HG03442 (cell line): ENCODE results near the gene SPDL1.
"Not testable (repeated sequence)": the region's sequence is repeated elsewhere in the genome, so short reads cannot be mapped to it uniquely, and the experiment has no call there.

Experiments
- ATAC-seq: cut with Tn5 transposase; IDR thresholded peaks from one replicate; pipeline ENCODE4 v1.9.1; 2021; ENCODE audit warnings: mild to moderate bottlenecking, moderate library complexity; ENCODE audit not compliant: unreplicated experiment

SPDL1 gene

GRCh38 chr5:169571355-169571754 lies 12.2 kb upstream of the SPDL1 start:
- no peak for ATAC-seq

DNA sequence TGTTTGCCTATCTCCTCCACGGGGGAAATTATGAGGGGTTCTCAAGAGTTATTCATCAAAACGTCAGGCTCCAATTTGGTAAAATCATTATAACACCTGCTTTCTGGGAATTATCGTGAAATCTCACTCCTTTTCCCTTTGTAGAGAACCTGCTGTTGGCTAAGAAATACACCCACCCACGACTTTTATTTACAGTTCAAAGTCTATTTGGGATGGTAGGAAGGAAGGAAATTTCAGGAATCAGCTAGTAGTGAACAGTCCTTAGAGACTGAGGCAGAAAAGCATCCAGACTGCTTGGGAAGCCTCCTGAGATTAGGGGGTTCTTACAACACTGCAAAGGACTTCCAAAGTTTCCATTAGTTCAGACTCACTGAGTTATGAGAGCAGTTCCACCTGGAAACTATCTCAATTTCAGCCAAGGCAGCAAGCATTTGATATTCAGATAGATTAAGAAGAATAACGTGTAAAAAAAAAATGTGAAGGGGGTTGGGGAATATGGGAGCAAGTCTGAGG lies 9.4 kb upstream of the SPDL1 start:
- ATAC-seq: no peak

- no peak for ATAC-seq
Observed at GRCh38 chr5:169576181-169576598, 7.4 kb upstream of the SPDL1 start.

DNA sequence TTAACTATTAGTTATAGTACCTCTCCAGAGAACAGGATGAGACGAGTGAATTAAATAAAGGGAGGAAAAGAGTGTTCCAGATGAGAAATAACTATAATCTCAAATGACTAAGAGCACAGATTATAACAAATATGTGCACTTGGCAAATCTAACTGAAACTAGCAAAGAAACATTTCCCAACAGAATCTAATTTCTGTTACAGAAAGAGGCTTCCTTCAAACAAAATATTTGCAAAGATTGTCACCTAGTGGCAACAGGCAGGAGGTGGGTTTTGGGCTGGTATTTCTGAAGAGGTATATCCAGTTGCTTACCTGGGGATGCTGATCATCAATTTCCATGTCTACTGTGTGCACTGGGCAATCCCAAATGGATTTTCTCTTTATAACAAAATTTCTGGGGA lies 5.6 kb upstream of the SPDL1 start:
- ATAC-seq: no peak

DNA sequence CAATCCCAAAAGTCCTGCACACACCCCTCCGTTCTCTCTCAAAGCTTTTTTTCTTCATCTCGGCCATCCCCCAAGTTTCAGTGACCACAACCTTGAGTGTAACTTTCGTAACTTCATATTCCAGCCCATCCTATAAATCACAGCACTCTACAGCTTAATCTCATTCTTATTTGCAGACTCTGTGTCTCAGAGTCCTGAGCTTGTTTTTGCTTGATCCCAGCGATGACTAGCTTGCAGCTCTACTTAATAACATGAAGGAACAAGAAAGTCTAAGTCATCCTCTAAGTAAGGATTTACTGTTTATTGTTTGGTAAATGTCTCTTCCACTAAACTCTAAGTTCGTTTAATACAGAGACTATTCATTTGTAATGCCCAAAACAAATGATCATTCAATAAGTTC lies 2.6 kb upstream of the SPDL1 start:
- no peak for ATAC-seq

DNA sequence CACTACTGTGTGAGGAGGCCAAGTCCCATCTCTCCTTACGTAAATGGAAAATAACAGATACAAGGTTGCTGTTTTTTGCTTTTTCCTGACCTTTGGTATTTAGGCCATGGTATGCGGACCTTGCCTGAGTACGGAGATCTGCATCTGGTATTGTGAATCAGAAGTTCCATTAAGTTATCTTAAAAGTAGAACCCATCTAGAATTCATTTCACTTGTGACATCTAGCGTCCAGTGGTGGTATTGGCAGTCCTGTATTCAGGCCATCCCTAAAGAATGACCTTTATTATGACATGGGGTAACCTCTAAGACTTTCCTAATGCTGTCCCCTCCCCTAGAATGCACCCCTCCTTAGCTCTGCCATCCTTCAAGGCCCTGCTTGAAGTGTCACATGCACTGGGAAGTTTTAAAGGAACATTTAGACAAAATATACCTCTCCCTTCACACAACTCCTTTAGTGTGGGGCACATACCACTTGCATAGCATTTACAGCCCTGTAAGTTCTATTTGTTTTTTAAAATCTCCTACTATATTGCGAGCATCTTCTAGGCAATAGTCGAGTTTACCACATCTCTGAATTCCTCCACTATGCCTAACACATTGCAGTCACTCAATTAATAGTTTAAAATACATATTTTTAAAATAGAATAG lies 1.9 kb upstream of the SPDL1 start:
- peak; percentile 39 for ATAC-seq

DNA sequence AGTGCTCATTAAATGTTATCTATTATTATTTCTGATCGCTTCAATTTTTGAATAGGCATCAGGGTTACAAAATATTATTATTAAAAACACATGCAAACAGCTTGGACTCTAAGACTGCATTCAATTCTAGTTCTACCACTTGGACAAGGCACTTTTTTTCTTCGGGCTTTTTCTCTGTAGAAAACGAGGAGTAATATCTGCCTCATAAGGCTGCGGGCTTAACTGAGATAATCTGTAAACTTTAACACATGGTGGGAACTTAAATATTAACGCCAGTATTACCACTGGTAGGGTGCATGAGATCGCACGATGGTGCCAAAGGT lies 511 bp upstream of the SPDL1 start:
- peak; percentile 36 for ATAC-seq

GRCh38 chr5:169584998-169585451 lies 1.5 kb downstream of the SPDL1 start:
- no peak for ATAC-seq

DNA sequence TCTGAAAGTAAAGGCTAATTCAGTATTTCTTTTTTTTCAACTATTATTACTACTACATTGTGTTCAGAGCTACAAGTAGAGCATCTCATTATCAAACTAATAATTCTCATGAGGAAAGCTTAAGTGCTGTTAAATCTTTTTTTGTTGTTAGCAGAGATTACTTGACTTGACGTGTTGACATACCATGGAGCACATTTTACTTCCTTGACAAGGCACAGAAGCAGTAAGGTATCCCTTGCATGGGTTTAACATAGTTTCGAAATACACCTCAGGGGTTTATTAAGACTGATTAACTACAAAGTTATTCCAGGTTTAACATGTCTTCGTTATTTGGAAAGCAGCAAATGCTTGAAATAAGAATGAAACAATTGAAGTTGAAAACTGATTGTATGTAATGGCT lies 7.0 kb downstream of the SPDL1 start:
- no peak for ATAC-seq

DNA sequence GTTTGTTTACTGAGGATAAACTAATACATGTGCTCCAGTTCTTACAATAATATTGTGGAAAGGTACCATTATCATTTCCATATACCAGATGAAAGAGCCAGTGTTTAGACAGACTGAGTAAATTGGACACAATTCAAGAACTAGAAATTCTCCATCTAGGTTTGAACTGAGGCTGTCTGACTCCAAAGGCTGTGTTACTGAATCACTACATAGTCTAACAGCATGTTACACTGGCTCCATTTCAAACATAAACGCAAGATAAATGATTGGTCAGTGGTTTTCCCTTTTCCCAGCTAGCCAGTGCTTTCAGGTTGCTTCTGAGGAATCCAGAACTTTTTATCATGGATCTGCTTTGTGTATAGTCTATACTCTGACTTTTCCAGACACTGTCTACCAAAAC lies 8.1 kb downstream of the SPDL1 start:
- ATAC-seq: no peak

- ATAC-seq: no peak
Observed at GRCh38 chr5:169592937-169593650, 9.5 kb downstream of the SPDL1 start.

DNA sequence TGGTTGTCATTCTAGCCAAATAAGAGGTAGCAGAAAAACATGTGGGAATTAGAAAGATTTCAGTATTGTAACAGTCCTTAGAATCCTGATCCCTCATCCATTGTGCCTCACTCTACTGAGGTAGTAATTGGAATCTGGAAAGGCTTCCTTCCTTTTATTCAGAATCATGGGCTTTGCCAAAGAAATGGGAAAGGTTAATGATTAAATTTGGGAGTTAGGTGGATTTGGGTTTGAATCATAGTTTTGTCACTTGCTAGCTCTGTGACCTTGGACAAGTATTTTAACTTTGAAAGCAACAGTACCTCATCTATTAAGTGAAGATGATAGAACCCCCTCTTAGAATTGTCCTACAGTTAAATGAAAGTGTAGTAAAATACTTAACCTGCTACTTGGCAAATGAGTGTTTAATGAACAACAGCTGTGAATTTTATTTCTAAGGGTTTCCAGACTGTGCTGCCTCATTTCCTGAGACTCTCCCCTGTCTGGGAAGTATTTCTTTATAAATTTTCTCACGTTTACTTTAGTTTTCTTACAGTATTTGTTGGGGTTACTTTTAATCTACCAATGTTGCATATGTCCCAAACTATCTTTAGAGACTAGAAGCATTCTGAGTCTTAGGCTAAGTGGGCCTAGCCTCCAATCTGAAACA lies 11.7 kb downstream of the SPDL1 start:
- ATAC-seq: no peak

DNA sequence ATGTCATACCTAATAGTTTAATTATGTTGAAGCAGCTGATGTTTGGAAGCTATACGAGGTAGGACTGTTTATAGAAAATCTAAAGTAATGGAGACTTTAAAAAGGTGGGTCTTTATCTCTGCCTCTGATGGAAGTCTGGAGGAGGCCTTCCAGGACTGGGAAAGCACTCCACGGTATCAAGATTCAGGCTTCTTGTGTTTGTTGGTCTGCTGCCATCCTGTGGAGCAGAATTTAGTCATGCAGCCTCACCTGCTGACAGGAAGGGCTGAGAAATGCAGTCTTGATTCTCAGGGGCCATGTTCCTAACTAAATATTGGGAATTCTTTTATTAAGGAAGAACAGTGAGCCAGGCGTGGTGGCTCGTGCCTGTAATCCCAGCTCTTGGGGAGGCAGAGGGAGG lies 15.9 kb downstream of the SPDL1 start:
- no peak for ATAC-seq

- ATAC-seq: no peak
Observed at GRCh38 chr5:169602535-169602934, 19.0 kb downstream of the SPDL1 start.

DNA sequence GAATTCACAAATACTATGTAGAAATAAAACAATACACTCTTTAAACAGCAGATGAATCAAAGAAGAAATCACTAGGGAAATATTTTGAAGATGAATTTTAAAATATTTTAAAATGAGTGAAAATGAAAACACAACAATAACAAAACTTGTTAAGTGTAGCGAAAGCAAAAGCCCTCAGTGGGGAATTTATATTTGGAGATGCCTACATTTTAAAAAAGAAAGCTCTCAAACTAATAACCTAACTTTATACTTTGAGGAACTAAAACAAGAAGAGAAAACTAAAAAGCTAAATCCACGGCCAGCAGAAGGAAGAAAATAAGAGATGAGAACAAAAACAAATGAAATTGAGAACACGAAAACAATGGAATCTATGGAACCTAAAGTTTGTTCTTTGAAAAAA lies 22.7 kb downstream of the SPDL1 start:
- ATAC-seq: peak; percentile 55

GRCh38 chr5:169607882-169608281 lies 24.3 kb downstream of the SPDL1 start:
- ATAC-seq: no peak

DNA sequence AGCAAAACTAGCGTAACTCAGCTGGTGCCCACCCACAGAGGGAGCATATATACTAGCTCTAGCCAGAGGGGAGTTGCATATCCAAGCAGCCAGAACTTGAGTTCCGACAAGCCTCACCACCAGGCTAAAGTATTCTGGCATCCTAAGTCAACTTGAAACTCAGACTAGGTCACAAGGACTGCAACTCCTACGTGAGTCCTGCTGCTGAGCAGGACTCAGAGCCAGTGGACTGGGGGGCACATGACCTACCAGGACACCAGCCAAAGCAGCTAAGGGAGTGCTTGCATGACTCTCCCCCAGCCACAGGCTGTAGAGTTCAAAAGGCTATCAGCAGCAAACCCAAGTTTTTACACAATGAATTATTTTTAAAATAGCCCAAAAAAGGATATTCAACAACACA lies 26.1 kb downstream of the SPDL1 start:
- ATAC-seq: no peak

DNA sequence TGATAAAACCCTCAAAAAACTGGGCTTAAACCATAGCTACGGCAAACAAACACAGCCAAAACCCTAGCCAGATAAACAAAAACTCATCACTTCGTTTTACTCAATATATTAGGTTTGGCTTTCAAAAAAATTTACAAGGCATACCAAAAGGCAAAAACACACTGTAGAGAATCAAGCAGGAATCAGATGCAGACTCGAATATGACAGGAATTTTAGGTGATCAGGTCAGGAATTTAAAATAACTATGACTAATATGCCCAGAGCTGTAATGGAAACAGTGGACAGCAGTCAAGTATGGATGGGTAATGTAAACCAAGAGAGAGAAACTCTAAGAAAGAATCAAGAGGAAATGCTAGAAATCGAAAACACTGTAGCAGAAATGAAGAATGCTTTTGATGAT lies 27.0 kb downstream of the SPDL1 start:
- ATAC-seq: no peak

GRCh38 chr5:169615561-169615960 lies 32.0 kb downstream of the SPDL1 start:
- ATAC-seq: no peak

DNA sequence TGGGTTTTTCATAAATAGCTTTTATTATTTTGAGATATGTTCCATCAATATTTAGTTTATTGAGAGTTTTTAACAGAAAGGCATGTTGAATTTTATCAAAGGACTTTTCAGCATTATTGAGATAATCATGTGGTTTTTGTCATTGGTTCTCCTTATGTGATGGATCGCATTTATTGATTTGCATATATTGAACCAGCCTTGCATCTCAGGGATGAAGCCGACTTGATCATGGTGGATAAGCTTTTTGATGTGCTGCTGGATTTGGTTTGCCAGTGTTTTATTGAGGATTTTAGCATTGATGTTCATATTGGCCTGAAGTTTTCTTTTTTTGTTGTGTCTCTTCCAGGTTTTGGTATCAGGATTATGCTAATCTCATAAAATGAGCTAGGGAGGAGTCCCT lies 40.7 kb downstream of the SPDL1 start:
- not testable (repeated sequence) for ATAC-seq

- ATAC-seq: no peak
Observed at GRCh38 chr5:169626779-169627178, 43.2 kb downstream of the SPDL1 start.

GRCh38 chr5:169627551-169627950 lies 44.0 kb downstream of the SPDL1 start:
- no peak for ATAC-seq
